GM12878 (cell line): ENCODE data around the gene LDLR. TPM values are rescaled to one million over a fixed set of nuclear protein-coding genes. Genes with fewer than 3 reads are reported as not detected.

Source experiments
- CREM ChIP-seq: IDR thresholded peaks from 2 replicates; pipeline ENCODE4 v1.6.1; 2014; ENCODE audit warnings: antibody characterized with exemption, low read depth
- E4F1 ChIP-seq: fragments of 450-650 bp; IDR thresholded peaks from 2 replicates; pipeline ENCODE4 v1.6.1; 2018; ENCODE audit warnings: borderline replicate concordance, mild to moderate bottlenecking; ENCODE audit not compliant: partially characterized antibody
- HDAC6 ChIP-seq: fragments of 200-600 bp; sonication (generic); IDR thresholded peaks from one replicate; pipeline ENCODE4 v1.8.0; 2017; ENCODE audit warnings: antibody characterized with exemption; ENCODE audit not compliant: unreplicated experiment
- JUNB ChIP-seq: IDR thresholded peaks from 2 replicates; pipeline ENCODE4 v1.6.1; 2016; ENCODE audit warnings: antibody characterized with exemption, mild to moderate bottlenecking
- KLF5 ChIP-seq: fragments of 450-650 bp; IDR thresholded peaks from 2 replicates; pipeline ENCODE4 v1.6.1; 2014; ENCODE audit warnings: mild to moderate bottlenecking; ENCODE audit not compliant: partially characterized antibody
- MEF2A ChIP-seq: IDR thresholded peaks from 2 replicates; pipeline ENCODE4 v1.6.1; 2011; ENCODE audit warnings: low read depth, mild to moderate bottlenecking, low read length, moderate library complexity; ENCODE audit not compliant: insufficient read depth
- MEF2B ChIP-seq: fragments of 450-650 bp; IDR thresholded peaks from 2 replicates; pipeline ENCODE4 v1.6.1; 2018; ENCODE audit warnings: mild to moderate bottlenecking, moderate library complexity; ENCODE audit not compliant: partially characterized antibody, poor library complexity, severe bottlenecking
- MTA3 ChIP-seq: IDR thresholded peaks from 2 replicates; pipeline ENCODE4 v1.6.1; 2012; ENCODE audit warnings: low read length, inconsistent platforms, borderline replicate concordance
- MYB ChIP-seq: fragments of 150-350 bp; IDR thresholded peaks from 2 replicates; pipeline ENCODE4 v1.6.1; 2014; ENCODE audit warnings: mild to moderate bottlenecking, low read depth, low read length, borderline replicate concordance
- NFIC ChIP-seq: IDR thresholded peaks from 2 replicates; pipeline ENCODE4 v1.6.1; 2012; ENCODE audit warnings: low read depth, mild to moderate bottlenecking, inconsistent platforms, low read length, moderate library complexity
- PAX8 ChIP-seq: fragments of 450-650 bp; IDR thresholded peaks from 2 replicates; pipeline ENCODE4 v1.6.1; 2017; ENCODE audit warnings: mild to moderate bottlenecking, moderate library complexity
- RFX5 ChIP-seq: IDR thresholded peaks from 2 replicates; pipeline ENCODE4 v1.6.1; 2011; ENCODE audit warnings: low read depth, low read length, improper control_type of control experiment
- SMARCA5 ChIP-seq: fragments of 450-650 bp; IDR thresholded peaks from 2 replicates; pipeline ENCODE4 v1.6.1; 2017; ENCODE audit warnings: mild to moderate bottlenecking
- WRNIP1 ChIP-seq: IDR thresholded peaks from 2 replicates; pipeline ENCODE4 v1.6.1; 2011; ENCODE audit warnings: low read depth, low read length, improper control_type of control experiment, borderline replicate concordance
- YBX1 ChIP-seq: fragments of 450-650 bp; IDR thresholded peaks from 2 replicates; pipeline ENCODE4 v1.6.1; 2016; ENCODE audit warnings: antibody characterized with exemption
- ZBTB11 ChIP-seq: fragments of 450-650 bp; formaldehyde crosslinking; IDR thresholded peaks from 2 replicates; pipeline ENCODE4 v1.5.0; 2022; ENCODE audit warnings: mild to moderate bottlenecking, missing genetic modification characterization
- polyA plus RNA-seq, 11 experiments: library from polyadenylated mRNA; depleted of rRNA in 4 of 11; unstranded in 6 of 11; stranded (reverse) in 5 of 11; fragments of >200 nt; fragmentation: Nextera tagmentation in 4 of 11; fragmentation: Illumina TruSeq in 1 of 11; extraction: Ambion mirVana in 4 of 11; extraction: Trizol in 1 of 11; gene quantifications; 1 replicate in 1 of 11; 2 replicates in 10 of 11; pipeline versions ENCODE4 v1.2.1 to v1.2.3, GENCODE V29; 2011 to 2016; ENCODE audit warnings: inconsistent platforms in 2 of 11, missing spikeins in 2 of 11, low read depth in 1 of 11
- total RNA-seq, 4 experiments: library from RNA; depleted of rRNA in 3 of 4; stranded (reverse); fragments of >200 nt in 3 of 4; fragmentation: Illumina TruSeq in 1 of 4; extraction: Trizol in 1 of 4; gene quantifications; 2 replicates each; pipeline versions ENCODE4 v1.2.1 to v1.2.3, GENCODE V29; 2013 to 2021
- TF ChIP-seq, protein P1 (sequence below): IDR thresholded peaks from 2 replicates; pipeline ENCODE4 v1.6.1; 2012; ENCODE audit warnings: low read depth, low read length, improper control_type of control experiment
- TF ChIP-seq, protein P2 (sequence below): fragments of 450-650 bp; formaldehyde crosslinking; IDR thresholded peaks from 2 replicates; pipeline ENCODE4 v1.4.0; 2020; ENCODE audit warnings: mild to moderate bottlenecking, moderate library complexity

The LDLR gene
- total and polyA plus RNA-seq, 10 of the 15 experiments (the other 5 are each of a cell fraction or from before 2014, with no cell fraction given): 11.3 to 59.2 (median 27.3) TPM

GRCh38 chr19:11089254-11090013, at the start of gene LDLR (continued):
- TF ChIP-seq E4F1 (peak; percentile 81), YBX1 (no peak), ZBTB11 (CRISPR knock-in tag) (no peak), HDAC6 (no peak), MEF2A (no peak), SMARCA5 (peak; percentile 79; the same call in 1 of the 2 replicates), JUNB (no peak), PAX8 (no peak), MEF2B (peak; percentile 39), WRNIP1 (no peak), CREM (peak; percentile 83; the same call in 1 of the 2 replicates), RFX5 (no peak), NFIC (no peak), MTA3 (no peak), KLF5 (no peak), MYB (no peak)
- TF ChIP-seq, protein P1, sequence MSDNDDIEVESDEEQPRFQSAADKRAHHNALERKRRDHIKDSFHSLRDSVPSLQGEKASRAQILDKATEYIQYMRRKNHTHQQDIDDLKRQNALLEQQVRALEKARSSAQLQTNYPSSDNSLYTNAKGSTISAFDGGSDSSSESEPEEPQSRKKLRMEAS: no peak
- TF ChIP-seq, protein P2, sequence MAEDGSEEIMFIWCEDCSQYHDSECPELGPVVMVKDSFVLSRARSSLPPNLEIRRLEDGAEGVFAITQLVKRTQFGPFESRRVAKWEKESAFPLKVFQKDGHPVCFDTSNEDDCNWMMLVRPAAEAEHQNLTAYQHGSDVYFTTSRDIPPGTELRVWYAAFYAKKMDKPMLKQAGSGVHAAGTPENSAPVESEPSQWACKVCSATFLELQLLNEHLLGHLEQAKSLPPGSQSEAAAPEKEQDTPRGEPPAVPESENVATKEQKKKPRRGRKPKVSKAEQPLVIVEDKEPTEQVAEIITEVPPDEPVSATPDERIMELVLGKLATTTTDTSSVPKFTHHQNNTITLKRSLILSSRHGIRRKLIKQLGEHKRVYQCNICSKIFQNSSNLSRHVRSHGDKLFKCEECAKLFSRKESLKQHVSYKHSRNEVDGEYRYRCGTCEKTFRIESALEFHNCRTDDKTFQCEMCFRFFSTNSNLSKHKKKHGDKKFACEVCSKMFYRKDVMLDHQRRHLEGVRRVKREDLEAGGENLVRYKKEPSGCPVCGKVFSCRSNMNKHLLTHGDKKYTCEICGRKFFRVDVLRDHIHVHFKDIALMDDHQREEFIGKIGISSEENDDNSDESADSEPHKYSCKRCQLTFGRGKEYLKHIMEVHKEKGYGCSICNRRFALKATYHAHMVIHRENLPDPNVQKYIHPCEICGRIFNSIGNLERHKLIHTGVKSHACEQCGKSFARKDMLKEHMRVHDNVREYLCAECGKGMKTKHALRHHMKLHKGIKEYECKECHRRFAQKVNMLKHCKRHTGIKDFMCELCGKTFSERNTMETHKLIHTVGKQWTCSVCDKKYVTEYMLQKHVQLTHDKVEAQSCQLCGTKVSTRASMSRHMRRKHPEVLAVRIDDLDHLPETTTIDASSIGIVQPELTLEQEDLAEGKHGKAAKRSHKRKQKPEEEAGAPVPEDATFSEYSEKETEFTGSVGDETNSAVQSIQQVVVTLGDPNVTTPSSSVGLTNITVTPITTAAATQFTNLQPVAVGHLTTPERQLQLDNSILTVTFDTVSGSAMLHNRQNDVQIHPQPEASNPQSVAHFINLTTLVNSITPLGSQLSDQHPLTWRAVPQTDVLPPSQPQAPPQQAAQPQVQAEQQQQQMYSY: no peak
